Measurements from ENCODE around the gene LYSMD3. TPM values are rescaled to one million over a fixed set of nuclear protein-coding genes. Genes with fewer than 3 reads are reported as not detected.
A peak's percentile ranks its signal among the peaks of the same experiment; 100 is the strongest.

The LYSMD3 gene
- total RNA-seq, 4 donors from 2014 or later, result 12.4 to 16.0 (median 14.4) TPM

GRCh38 chr5:90560771-90561170, 31.4 kb upstream of the LYSMD3 start:
- DNase-seq (ENCODE audit: low spot score in 2 of 2), result no peak
- no peak for TF ChIP-seq POLR2A (IDR thresholded peaks at IDR 0.05)
- no peak for TF ChIP-seq EP300 (IDR thresholded peaks at IDR 0.05)
- no peak for TF ChIP-seq CTCF (IDR thresholded peaks at IDR 0.05)
- Histone ChIP-seq H3K27me3 (peaks cover 0 to 44% of the 10 kb centered on the region in 2 donors), H3K4me1 (peaks cover 0 to 16% (median 3%) of the 10 kb centered on the region in 4 donors), H3K9me3 (no peaks in the 10 kb centered on the region), H3K4me3 (no peak overlapping the region), H3K36me3 (no peaks in the 10 kb centered on the region), H3K27ac (no peak overlapping the region)
- WGBS, 2 donors, result 76 to 86% methylated on average over 2 of the region's 2 CpGs

DNA sequence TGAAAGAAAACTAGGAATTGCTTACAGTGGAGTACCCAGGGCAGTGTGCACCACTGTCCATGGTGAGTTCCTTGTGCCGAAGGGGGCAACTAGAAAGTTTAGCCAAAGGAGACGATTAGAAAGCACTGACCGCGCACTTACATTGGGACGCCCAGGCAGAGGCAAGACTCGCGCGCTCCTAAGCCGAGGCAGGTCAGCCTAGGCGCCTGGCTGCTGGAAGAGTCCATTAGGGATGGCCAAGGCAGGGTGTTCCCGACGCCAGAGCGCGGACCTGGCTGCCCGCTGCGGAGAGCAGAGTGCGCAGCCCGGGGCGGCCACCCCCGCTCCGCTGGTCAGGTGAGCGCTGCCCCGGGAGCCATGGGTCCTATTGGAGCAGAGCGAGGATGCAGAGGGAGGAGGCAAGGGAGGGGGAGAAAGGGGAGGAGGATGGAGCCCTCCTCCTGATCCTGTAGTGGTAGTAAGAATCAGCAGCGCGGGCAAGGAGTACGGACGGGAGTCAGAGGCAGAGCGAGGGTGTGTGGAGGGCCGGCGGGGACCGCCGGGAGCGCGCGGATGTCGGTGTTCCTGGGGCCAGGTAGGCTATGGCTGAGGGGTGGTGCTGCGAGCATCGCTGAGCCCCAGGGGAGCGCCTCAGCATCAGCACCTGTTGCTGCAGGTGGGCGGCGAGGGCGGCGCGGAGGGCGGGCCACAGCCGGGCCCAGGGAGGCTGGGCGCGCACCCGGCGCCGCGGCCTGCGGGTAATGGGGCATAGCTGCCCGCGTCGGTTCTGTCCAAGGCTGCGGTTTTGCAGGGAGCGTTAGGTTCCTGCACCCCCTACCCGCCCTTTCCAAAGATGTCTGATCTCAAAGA, 29.2 kb upstream of the LYSMD3 start, which contains the start of gene ADGRV1:
ADGRV1 (plus strand) TSS at position 454 of the 849 bp plus-strand sequence; CDS start at position 553, 99 bp downstream.
- 1 to 2% methylated on average over 57 to 60 of the region's 60 CpGs for WGBS, 2 donors
- peaks cover 0 to 44% of the 10 kb centered on the region in 2 donors for H3K27me3 ChIP-seq
- H3K4me3 ChIP-seq, result peak within 1 kb of the TSS; percentile 18 to 50 (median 38)
- DNase-seq (ENCODE audit: low spot score in 2 of 2), result peak in 1 of 2 donors; percentile 8
- peaks cover 0 to 16% (median 3%) of the 10 kb centered on the region in 4 donors for H3K4me1 ChIP-seq
- no peaks in the 10 kb centered on the region for H3K9me3 ChIP-seq
- TF ChIP-seq CTCF (IDR thresholded peaks at IDR 0.05) (no peak), EP300 (IDR thresholded peaks at IDR 0.05) (no peak), POLR2A (IDR thresholded peaks at IDR 0.05) (no peak)
- H3K36me3 ChIP-seq, result no peaks in the 10 kb centered on the region
- H3K27ac ChIP-seq, result no peak within 1 kb of the TSS

DNA sequence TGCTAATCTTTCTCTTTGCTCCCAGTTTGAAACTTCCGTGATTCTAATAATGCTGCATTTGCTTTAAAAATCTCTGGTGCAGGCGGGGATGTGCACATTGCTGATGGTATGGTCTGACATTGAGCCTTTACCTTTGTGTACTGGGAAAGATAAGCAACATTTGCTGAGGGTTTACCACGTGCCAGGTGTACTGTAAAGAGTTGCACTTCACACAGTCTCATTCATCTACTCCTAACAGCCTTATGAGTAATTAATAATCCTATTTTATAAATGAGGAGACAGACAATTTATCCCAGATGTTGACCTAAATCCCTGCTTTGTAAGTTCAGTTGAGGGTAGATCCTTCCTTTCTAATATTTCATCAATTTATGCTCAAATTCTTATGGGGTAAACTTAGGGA, 28.5 kb upstream of the LYSMD3 start:
- TF ChIP-seq POLR2A (IDR thresholded peaks at IDR 0.05) (no peak), CTCF (IDR thresholded peaks at IDR 0.05) (no peak), EP300 (IDR thresholded peaks at IDR 0.05) (no peak)
- no peaks in the 10 kb centered on the region for H3K9me3 ChIP-seq
- H3K4me3 ChIP-seq, result peak overlapping the region in 2 of 4 donors; percentile 35 to 50
- no peaks in the 10 kb centered on the region for H3K36me3 ChIP-seq
- DNase-seq (ENCODE audit: low spot score in 2 of 2), result no peak
- peaks cover 0 to 16% (median 3%) of the 10 kb centered on the region in 4 donors for H3K4me1 ChIP-seq
- peaks cover 0 to 44% of the 10 kb centered on the region in 2 donors for H3K27me3 ChIP-seq
- no peak overlapping the region for H3K27ac ChIP-seq
- WGBS, 2 donors, result 38 to 46% methylated on average over 3 of the region's 3 CpGs

DNA sequence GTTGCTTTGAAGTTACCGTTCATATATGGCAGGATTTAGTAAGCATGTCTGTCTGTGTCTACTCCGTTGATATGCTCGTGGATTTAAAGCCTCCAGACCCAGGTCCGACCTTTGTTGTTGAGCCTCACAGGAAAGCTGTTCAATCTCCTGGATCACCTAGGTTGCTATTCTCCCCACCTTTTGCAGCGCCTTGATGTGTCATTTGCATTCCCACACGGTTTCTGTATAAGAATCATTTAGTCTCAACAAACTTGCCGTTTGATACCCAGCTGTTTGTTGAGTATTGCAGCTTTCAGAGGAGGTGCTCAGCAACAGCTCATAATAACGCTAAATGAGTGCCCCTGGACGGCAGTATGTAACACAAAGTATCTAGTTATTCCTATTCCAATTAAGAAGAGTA, 28.0 kb upstream of the LYSMD3 start:
- H3K27ac ChIP-seq, result no peak overlapping the region
- H3K4me1 ChIP-seq, result peaks cover 0 to 16% (median 3%) of the 10 kb centered on the region in 4 donors
- H3K9me3 ChIP-seq, result no peaks in the 10 kb centered on the region
- TF ChIP-seq EP300 (IDR thresholded peaks at IDR 0.05) (no peak), CTCF (IDR thresholded peaks at IDR 0.05) (no peak), POLR2A (IDR thresholded peaks at IDR 0.05) (no peak)
- H3K27me3 ChIP-seq, result peaks cover 0 to 43% of the 10 kb centered on the region in 2 donors
- H3K36me3 ChIP-seq, result no peaks in the 10 kb centered on the region
- WGBS, 2 donors, result 38 to 47% methylated on average over 9 of the region's 9 CpGs
- DNase-seq (ENCODE audit: low spot score in 2 of 2), result no peak
- no peak overlapping the region for H3K4me3 ChIP-seq

- Histone ChIP-seq H3K36me3 (no peaks in the 10 kb centered on the region), H3K4me1 (peaks cover 0 to 16% (median 3%) of the 10 kb centered on the region in 4 donors), H3K27me3 (peaks cover 0 to 32% of the 10 kb centered on the region in 2 donors), H3K4me3 (no peak overlapping the region), H3K27ac (no peak overlapping the region), H3K9me3 (no peaks in the 10 kb centered on the region)
- DNase-seq (ENCODE audit: low spot score in 2 of 2), result no peak
- no peak for TF ChIP-seq POLR2A (IDR thresholded peaks at IDR 0.05)
- no peak for TF ChIP-seq CTCF (IDR thresholded peaks at IDR 0.05)
- no peak for TF ChIP-seq EP300 (IDR thresholded peaks at IDR 0.05)
Observed at GRCh38 chr5:90555666-90556065, 26.3 kb upstream of the LYSMD3 start.
